ENCODE data around the gene PSMD5. TPM values are rescaled to one million over a fixed set of nuclear protein-coding genes. Genes with fewer than 3 reads are reported as not detected.

Gene PSMD5
- polyA plus RNA-seq, 1 experiment, result 57.6 TPM

DNA sequence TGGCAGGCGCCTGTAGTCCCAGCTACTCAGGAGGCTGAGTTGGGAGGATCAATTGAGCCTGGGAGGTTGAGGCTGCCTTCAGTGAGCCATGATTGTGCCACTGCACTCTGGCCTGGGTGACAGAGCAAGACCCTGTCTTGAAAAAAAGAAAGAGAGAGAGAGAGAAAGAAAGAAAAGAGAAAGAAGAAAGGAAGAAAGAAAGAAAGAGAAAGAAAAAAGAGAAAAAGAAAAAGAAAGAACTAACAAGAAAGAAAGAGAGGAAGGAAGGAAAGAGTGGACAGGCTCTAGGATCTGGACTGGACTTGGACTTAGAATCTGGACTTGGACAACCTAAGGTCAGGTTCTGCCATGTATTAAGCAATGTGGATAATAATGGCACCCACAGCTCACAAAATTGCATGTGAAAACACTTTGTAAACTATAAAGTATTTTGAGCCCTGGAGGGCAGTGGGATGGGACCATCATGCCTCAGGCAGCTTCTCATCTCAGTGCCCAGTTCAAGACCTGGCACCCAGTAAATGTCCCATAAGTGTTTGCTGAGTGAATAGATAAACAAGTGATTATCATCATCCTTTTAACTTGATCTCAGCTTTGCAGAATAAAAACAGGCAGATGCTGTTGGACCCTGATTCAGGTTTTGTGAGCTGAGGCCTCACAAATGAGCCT lies 47.0 kb upstream of the PSMD5 start:
- ChIA-PET CTCF (interaction anchor here (0.6 to 1.2 kb wide), 4 partner anchors 27 to 214 kb away, joined by 3 to 6 read pairs (median 4); no protein-coding TSS in a partner anchor), POLR2A (no interaction called here)
- no peak overlapping the region for H3K27ac ChIP-seq (ENCODE audit: low read depth, low read length)
- no peak for DNase-seq (ENCODE audit: low read depth, low spot score)
- H3K27me3 ChIP-seq (ENCODE audit: control insufficient read depth, insufficient read depth, low read length), result peaks cover 2% of the 10 kb centered on the region
- TF ChIP-seq, protein P1, sequence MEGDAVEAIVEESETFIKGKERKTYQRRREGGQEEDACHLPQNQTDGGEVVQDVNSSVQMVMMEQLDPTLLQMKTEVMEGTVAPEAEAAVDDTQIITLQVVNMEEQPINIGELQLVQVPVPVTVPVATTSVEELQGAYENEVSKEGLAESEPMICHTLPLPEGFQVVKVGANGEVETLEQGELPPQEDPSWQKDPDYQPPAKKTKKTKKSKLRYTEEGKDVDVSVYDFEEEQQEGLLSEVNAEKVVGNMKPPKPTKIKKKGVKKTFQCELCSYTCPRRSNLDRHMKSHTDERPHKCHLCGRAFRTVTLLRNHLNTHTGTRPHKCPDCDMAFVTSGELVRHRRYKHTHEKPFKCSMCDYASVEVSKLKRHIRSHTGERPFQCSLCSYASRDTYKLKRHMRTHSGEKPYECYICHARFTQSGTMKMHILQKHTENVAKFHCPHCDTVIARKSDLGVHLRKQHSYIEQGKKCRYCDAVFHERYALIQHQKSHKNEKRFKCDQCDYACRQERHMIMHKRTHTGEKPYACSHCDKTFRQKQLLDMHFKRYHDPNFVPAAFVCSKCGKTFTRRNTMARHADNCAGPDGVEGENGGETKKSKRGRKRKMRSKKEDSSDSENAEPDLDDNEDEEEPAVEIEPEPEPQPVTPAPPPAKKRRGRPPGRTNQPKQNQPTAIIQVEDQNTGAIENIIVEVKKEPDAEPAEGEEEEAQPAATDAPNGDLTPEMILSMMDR (IDR thresholded peaks at IDR 0.05; ENCODE audit: low read depth, low read length), result no peak
- H3K4me3 ChIP-seq (ENCODE audit: low read depth, low read length), result no peak overlapping the region
- no peaks in the 10 kb centered on the region for H3K9me3 ChIP-seq (ENCODE audit: control insufficient read depth, insufficient read depth, low read length)

DNA sequence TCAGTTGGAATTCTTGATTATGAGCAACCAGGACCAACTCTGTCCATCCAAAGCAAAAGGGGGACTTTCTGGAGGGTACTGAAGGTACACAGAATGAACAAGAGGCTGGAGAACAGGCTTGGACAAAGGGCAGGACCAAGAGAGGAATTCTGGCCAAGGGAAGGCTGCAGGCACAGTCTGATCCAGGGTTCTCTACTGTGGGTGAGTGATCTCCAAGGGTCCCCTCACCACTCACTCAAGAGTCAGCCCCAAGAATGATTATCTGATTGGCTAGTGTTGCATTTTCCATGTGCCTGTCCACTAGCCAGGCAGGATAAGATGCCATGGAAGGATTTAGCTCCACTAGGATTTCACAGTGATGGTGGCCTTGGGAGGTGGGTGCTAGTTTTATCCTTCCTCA lies 45.9 kb upstream of the PSMD5 start:
- TF ChIP-seq, protein P1 (IDR thresholded peaks at IDR 0.05; ENCODE audit: low read depth, low read length), result no peak
- Histone ChIP-seq H3K27ac (ENCODE audit: low read depth, low read length) (no peak overlapping the region), H3K4me3 (ENCODE audit: low read depth, low read length) (no peak overlapping the region), H3K9me3 (ENCODE audit: control insufficient read depth, insufficient read depth, low read length) (no peaks in the 10 kb centered on the region), H3K27me3 (ENCODE audit: control insufficient read depth, insufficient read depth, low read length) (peaks cover 2% of the 10 kb centered on the region)
- ChIA-PET CTCF (no interaction called here), POLR2A (interaction anchor here (0.6 kb wide), 1 partner anchor 20 kb away, joined by 3 read pairs; no protein-coding TSS in a partner anchor)
- DNase-seq (ENCODE audit: low read depth, low spot score), result no peak

DNA sequence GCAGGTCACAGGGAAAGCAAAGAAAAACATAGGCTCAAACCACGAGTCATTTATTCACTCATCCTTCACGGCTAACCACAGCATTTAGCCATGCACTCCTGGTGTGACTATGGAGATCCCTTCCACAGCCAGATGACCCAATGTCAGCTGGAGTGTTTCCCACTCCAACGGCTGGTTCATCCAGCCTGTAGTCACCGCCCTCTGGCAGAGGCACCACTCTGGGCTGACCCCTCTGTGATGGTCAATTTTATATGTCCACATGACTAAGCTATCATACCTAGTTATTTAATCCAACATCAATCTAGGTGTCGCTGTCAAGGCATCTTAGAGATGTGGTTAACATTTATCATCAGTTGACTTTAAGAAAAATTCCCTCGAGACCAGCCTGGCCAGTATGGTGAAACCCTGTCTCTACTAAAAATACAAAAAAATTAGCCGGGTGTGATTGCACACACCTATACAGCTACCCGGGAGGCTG lies 43.8 kb upstream of the PSMD5 start:
- TF ChIP-seq, protein P1 (IDR thresholded peaks at IDR 0.05; ENCODE audit: low read depth, low read length), result no peak
- Histone ChIP-seq H3K27ac (ENCODE audit: low read depth, low read length) (peak overlapping the region; percentile 52), H3K9me3 (ENCODE audit: control insufficient read depth, insufficient read depth, low read length) (no peaks in the 10 kb centered on the region), H3K27me3 (ENCODE audit: control insufficient read depth, insufficient read depth, low read length) (peaks cover 8% of the 10 kb centered on the region), H3K4me3 (ENCODE audit: low read depth, low read length) (no peak overlapping the region)
- ChIA-PET POLR2A (interaction anchor here (1.1 to 1.3 kb wide), 3 partner anchors 10 to 93 kb away, joined by 4 to 6 read pairs (median 4); partner anchors contain the start of genes FBXW2 and PHF19), CTCF (interaction anchor here (2.5 kb wide), 1 partner anchor 50 kb away, joined by 10 read pairs; no protein-coding TSS in a partner anchor)
- DNase-seq (ENCODE audit: low read depth, low spot score), result no peak

DNA sequence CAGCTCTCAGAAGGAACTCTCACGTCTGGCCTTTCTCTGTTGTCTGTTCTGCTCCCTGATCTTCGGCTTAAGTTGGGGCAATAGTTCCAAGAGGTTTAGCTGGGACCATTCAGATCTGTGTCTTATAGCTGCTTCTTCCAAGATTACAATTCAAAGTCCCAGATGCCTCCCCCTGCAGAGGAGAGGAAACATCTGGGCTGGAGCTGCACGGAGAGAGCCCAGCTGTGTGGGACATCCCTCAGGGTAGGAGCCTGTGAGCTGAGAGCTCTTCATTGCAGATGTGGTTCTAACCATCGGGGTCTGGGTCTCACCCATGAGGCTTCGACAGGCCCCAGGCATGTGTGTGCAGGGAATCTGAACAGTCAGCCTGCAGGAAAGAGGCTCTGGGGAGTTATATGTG lies 43.2 kb upstream of the PSMD5 start:
- H3K9me3 ChIP-seq (ENCODE audit: control insufficient read depth, insufficient read depth, low read length), result no peaks in the 10 kb centered on the region
- TF ChIP-seq, protein P1 (IDR thresholded peaks at IDR 0.05; ENCODE audit: low read depth, low read length), result no peak
- no peak overlapping the region for H3K4me3 ChIP-seq (ENCODE audit: low read depth, low read length)
- no peak for DNase-seq (ENCODE audit: low read depth, low spot score)
- POLR2A ChIA-PET, result interaction anchor here (1.1 to 1.3 kb wide), 3 partner anchors 9 to 93 kb away, joined by 4 to 6 read pairs (median 4); partner anchors contain the start of genes FBXW2 and PHF19
- H3K27me3 ChIP-seq (ENCODE audit: control insufficient read depth, insufficient read depth, low read length), result peaks cover 7% of the 10 kb centered on the region
- peak overlapping the region; percentile 52 for H3K27ac ChIP-seq (ENCODE audit: low read depth, low read length)
- CTCF ChIA-PET, result interaction anchor here (0.5 to 2.5 kb wide), 2 partner anchors 31 to 51 kb away, joined by 6 to 10 read pairs; no protein-coding TSS in a partner anchor

DNA sequence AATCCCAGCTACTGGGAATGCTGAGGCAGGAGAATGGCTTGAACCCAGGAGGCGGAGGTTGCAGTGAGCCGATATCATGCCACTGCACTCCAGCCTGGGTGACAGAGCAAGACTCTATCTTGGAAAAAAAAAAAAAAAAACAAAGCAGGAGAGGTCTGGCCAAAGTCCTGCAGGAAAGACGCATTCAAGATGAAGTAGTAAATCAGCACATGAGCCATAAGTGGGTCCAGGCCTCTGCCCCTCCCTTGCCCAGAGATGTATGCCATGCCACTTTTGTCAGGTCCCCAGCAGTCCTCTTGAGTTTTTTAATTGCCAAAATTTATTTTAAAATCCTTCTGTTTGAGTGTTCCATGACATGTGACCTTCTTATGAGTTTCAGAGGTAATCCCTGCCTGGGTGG lies 42.7 kb upstream of the PSMD5 start:
- Histone ChIP-seq H3K27ac (ENCODE audit: low read depth, low read length) (no peak overlapping the region), H3K4me3 (ENCODE audit: low read depth, low read length) (no peak overlapping the region), H3K9me3 (ENCODE audit: control insufficient read depth, insufficient read depth, low read length) (no peaks in the 10 kb centered on the region), H3K27me3 (ENCODE audit: control insufficient read depth, insufficient read depth, low read length) (peaks cover 6% of the 10 kb centered on the region)
- ChIA-PET POLR2A (interaction anchor here (1.1 to 1.3 kb wide), 2 partner anchors 8 to 92 kb away, joined by 4 to 6 read pairs; partner anchors contain the start of genes FBXW2 and PHF19), CTCF (interaction anchor here (0.5 to 2.5 kb wide), 2 partner anchors 31 to 51 kb away, joined by 6 to 10 read pairs; no protein-coding TSS in a partner anchor)
- TF ChIP-seq, protein P1 (IDR thresholded peaks at IDR 0.05; ENCODE audit: low read depth, low read length), result no peak
- no peak for DNase-seq (ENCODE audit: low read depth, low spot score)
